ENCODE measurements around the gene ANO6.
"Not testable (repeated sequence)": the region's sequence is repeated elsewhere in the genome, so short reads cannot be mapped to it uniquely, and the experiment has no call there.

Gene ANO6, protein sequence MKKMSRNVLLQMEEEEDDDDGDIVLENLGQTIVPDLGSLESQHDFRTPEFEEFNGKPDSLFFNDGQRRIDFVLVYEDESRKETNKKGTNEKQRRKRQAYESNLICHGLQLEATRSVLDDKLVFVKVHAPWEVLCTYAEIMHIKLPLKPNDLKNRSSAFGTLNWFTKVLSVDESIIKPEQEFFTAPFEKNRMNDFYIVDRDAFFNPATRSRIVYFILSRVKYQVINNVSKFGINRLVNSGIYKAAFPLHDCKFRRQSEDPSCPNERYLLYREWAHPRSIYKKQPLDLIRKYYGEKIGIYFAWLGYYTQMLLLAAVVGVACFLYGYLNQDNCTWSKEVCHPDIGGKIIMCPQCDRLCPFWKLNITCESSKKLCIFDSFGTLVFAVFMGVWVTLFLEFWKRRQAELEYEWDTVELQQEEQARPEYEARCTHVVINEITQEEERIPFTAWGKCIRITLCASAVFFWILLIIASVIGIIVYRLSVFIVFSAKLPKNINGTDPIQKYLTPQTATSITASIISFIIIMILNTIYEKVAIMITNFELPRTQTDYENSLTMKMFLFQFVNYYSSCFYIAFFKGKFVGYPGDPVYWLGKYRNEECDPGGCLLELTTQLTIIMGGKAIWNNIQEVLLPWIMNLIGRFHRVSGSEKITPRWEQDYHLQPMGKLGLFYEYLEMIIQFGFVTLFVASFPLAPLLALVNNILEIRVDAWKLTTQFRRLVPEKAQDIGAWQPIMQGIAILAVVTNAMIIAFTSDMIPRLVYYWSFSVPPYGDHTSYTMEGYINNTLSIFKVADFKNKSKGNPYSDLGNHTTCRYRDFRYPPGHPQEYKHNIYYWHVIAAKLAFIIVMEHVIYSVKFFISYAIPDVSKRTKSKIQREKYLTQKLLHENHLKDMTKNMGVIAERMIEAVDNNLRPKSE

DNA sequence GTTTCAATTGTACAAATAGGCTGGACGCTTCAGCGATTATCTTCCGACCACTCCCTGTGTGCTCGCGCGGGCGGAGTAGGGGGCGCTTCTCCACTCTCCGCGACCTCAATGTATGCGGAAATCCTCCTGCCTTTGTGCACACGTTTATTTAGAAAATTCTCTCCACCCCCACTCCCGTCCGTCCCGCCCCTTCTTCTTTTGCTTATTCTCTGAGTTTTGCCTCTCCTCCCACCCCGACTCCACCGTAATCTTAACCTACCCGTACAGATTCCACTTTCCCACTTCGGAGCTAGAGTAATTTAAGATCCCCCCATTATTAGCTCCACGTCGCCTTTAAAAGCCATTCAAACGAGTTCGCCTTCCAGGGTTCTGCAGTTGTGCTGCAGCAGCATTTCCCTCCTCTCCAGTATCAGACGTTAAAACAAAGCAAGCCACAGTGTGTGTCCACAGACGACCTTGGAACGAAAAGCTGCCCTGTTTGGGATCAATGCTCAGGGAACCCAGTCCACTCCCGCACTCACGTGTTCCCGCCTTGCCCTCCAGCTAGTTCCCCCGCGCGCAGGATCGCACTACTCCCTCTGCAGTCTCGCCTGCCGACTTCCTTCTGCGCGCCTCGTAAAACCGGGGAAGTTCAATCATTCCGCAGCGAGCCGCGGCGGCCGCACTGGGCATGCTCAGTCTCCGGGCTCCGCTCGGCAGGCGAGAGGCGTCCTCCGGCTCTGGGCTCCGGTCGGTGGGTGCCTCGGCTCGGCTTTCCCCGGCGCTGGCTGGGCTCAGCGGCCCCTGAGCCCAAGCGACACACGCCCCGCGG lies at the start of gene ANO6:
ANO6 (plus strand) TSS at position 677 of the 811 bp plus-strand sequence. CDS start 227 bp downstream, outside the sequence.
- peak within 1 kb of the TSS; percentile 67 to 99 (median 93) for H3K4me3 ChIP-seq (ENCODE audit: low read depth in 1 of 5, low read length in 5 of 5)
- H3K9ac ChIP-seq (ENCODE audit: low read length in 5 of 5): peak within 1 kb of the TSS; percentile 83 to 99 (median 94)
- no peaks in the 10 kb centered on the region for H3K36me3 ChIP-seq (ENCODE audit: control insufficient read depth in 5 of 5, insufficient read depth in 5 of 5, low read length in 5 of 5)
- H3K27ac ChIP-seq (ENCODE audit: low read depth, low read length): peak within 1 kb of the TSS; percentile 100
- H3K4me1 ChIP-seq (ENCODE audit: control insufficient read depth in 5 of 5, insufficient read depth in 5 of 5, low read length in 5 of 5): peaks cover 3 to 45% (median 38%) of the 10 kb centered on the region in 5 donors
- H3K27me3 ChIP-seq (ENCODE audit: control insufficient read depth in 5 of 5, insufficient read depth in 4 of 5, low read length in 5 of 5): no peaks in the 10 kb centered on the region
- H3K9me3 ChIP-seq (ENCODE audit: control insufficient read depth in 5 of 5, low read length in 5 of 5): no peaks in the 10 kb centered on the region

GRCh38 chr12:45168976-45169375 lies 46.9 kb upstream of the ANO6 start:
- no peaks in the 10 kb centered on the region for H3K9me3 ChIP-seq (ENCODE audit: control insufficient read depth in 5 of 5, low read length in 5 of 5)
- H3K9ac ChIP-seq (ENCODE audit: low read length in 5 of 5): no peak overlapping the region
- peaks cover 8 to 17% (median 13%) of the 10 kb centered on the region in 5 donors for H3K4me1 ChIP-seq (ENCODE audit: control insufficient read depth in 5 of 5, insufficient read depth in 5 of 5, low read length in 5 of 5)
- H3K27ac ChIP-seq (ENCODE audit: low read depth, low read length): no peak overlapping the region
- H3K36me3 ChIP-seq (ENCODE audit: control insufficient read depth in 5 of 5, insufficient read depth in 5 of 5, low read length in 5 of 5): peaks cover 0 to under 1% (median 0%) of the 10 kb centered on the region in 5 donors
- no peak overlapping the region for H3K4me3 ChIP-seq (ENCODE audit: low read depth in 1 of 5, low read length in 5 of 5)
- H3K27me3 ChIP-seq (ENCODE audit: control insufficient read depth in 5 of 5, insufficient read depth in 4 of 5, low read length in 5 of 5): no peaks in the 10 kb centered on the region

GRCh38 chr12:45170456-45171042 lies 45.3 kb upstream of the ANO6 start:
- H3K9ac ChIP-seq (ENCODE audit: low read length in 5 of 5): no peak overlapping the region
- no peaks in the 10 kb centered on the region for H3K27me3 ChIP-seq (ENCODE audit: control insufficient read depth in 5 of 5, insufficient read depth in 4 of 5, low read length in 5 of 5)
- peaks cover 3 to 7% (median 3%) of the 10 kb centered on the region in 5 donors for H3K4me1 ChIP-seq (ENCODE audit: control insufficient read depth in 5 of 5, insufficient read depth in 5 of 5, low read length in 5 of 5)
- H3K36me3 ChIP-seq (ENCODE audit: control insufficient read depth in 5 of 5, insufficient read depth in 5 of 5, low read length in 5 of 5): peaks cover 0 to 4% (median 2%) of the 10 kb centered on the region in 5 donors
- H3K27ac ChIP-seq (ENCODE audit: low read depth, low read length): no peak overlapping the region
- no peaks in the 10 kb centered on the region for H3K9me3 ChIP-seq (ENCODE audit: control insufficient read depth in 5 of 5, low read length in 5 of 5)
- H3K4me3 ChIP-seq (ENCODE audit: low read depth in 1 of 5, low read length in 5 of 5): no peak overlapping the region

GRCh38 chr12:45173293-45173692 lies 42.6 kb upstream of the ANO6 start:
- H3K27ac ChIP-seq (ENCODE audit: low read depth, low read length); H3K36me3 ChIP-seq (ENCODE audit: control insufficient read depth in 5 of 5, insufficient read depth in 5 of 5, low read length in 5 of 5); H3K27me3 ChIP-seq (ENCODE audit: control insufficient read depth in 5 of 5, insufficient read depth in 4 of 5, low read length in 5 of 5); H3K9ac ChIP-seq (ENCODE audit: low read length in 5 of 5); H3K4me3 ChIP-seq (ENCODE audit: low read depth in 1 of 5, low read length in 5 of 5); H3K9me3 ChIP-seq (ENCODE audit: control insufficient read depth in 5 of 5, low read length in 5 of 5); H3K4me1 ChIP-seq (ENCODE audit: control insufficient read depth in 5 of 5, insufficient read depth in 5 of 5, low read length in 5 of 5): not testable (repeated sequence)

DNA sequence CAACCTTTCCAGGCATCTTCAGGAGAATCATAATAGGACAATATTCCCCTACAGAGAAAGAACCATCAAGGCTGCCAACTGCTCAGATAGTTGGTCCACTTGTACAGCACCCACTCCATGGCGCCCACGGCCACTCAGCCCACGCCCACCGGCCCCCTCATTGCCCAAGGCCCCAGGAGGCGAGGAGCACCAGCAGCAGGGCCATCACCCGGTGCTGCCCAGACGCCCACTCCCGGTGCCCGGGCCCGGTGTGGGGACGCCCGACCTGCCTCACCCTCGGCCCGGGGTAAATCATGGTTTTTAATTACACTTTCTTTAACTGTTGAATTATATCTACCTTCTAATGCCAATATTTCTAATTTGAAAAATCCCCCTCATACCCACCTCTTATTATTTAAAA lies 41.3 kb upstream of the ANO6 start:
- Histone ChIP-seq H3K27ac (ENCODE audit: low read depth, low read length) (no peak overlapping the region), H3K27me3 (ENCODE audit: control insufficient read depth in 5 of 5, insufficient read depth in 4 of 5, low read length in 5 of 5) (no peaks in the 10 kb centered on the region), H3K9me3 (ENCODE audit: control insufficient read depth in 5 of 5, low read length in 5 of 5) (peaks cover 2 to 17% (median 13%) of the 10 kb centered on the region in 5 donors), H3K36me3 (ENCODE audit: control insufficient read depth in 5 of 5, insufficient read depth in 5 of 5, low read length in 5 of 5) (peaks cover 0 to 8% (median 7%) of the 10 kb centered on the region in 5 donors), H3K9ac (ENCODE audit: low read length in 5 of 5) (no peak overlapping the region), H3K4me3 (ENCODE audit: low read depth in 1 of 5, low read length in 5 of 5) (no peak overlapping the region), H3K4me1 (ENCODE audit: control insufficient read depth in 5 of 5, insufficient read depth in 5 of 5, low read length in 5 of 5) (no peaks in the 10 kb centered on the region)

DNA sequence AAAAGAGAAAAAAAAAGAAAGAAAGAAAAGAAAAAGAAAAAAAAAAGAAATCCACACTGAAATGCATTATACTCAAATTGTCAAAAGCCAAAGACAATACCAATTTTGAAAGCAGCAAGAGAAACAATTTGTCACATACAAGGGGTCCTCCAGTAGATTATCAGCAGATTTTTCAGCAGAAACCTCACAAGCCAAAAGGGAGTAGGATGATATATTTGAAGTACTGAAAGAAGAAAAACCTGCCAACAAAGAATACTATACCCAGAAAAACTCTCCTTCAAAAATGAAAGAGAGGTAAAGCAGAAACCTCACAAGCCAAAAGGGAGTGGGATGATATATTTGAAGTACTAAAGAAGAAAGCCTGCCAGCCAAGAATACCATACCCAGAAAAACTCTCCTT lies 37.1 kb upstream of the ANO6 start:
- Histone ChIP-seq H3K9ac (ENCODE audit: low read length in 5 of 5) (no peak overlapping the region), H3K27ac (ENCODE audit: low read depth, low read length) (no peak overlapping the region), H3K9me3 (ENCODE audit: control insufficient read depth in 5 of 5, low read length in 5 of 5) (peaks cover 4 to 17% (median 13%) of the 10 kb centered on the region in 5 donors), H3K4me1 (ENCODE audit: control insufficient read depth in 5 of 5, insufficient read depth in 5 of 5, low read length in 5 of 5) (peaks cover 0 to 6% (median 4%) of the 10 kb centered on the region in 5 donors), H3K36me3 (ENCODE audit: control insufficient read depth in 5 of 5, insufficient read depth in 5 of 5, low read length in 5 of 5) (peaks cover 0 to 8% (median 7%) of the 10 kb centered on the region in 5 donors), H3K27me3 (ENCODE audit: control insufficient read depth in 5 of 5, insufficient read depth in 4 of 5, low read length in 5 of 5) (no peaks in the 10 kb centered on the region), H3K4me3 (ENCODE audit: low read depth in 1 of 5, low read length in 5 of 5) (no peak overlapping the region)

GRCh38 chr12:45182511-45182910 lies 33.4 kb upstream of the ANO6 start:
- H3K36me3 ChIP-seq (ENCODE audit: control insufficient read depth in 5 of 5, insufficient read depth in 5 of 5, low read length in 5 of 5): no peaks in the 10 kb centered on the region
- no peak overlapping the region for H3K9ac ChIP-seq (ENCODE audit: low read length in 5 of 5)
- peaks cover 0 to 12% (median 6%) of the 10 kb centered on the region in 5 donors for H3K4me1 ChIP-seq (ENCODE audit: control insufficient read depth in 5 of 5, insufficient read depth in 5 of 5, low read length in 5 of 5)
- no peaks in the 10 kb centered on the region for H3K27me3 ChIP-seq (ENCODE audit: control insufficient read depth in 5 of 5, insufficient read depth in 4 of 5, low read length in 5 of 5)
- H3K4me3 ChIP-seq (ENCODE audit: low read depth in 1 of 5, low read length in 5 of 5): no peak overlapping the region
- no peak overlapping the region for H3K27ac ChIP-seq (ENCODE audit: low read depth, low read length)
- H3K9me3 ChIP-seq (ENCODE audit: control insufficient read depth in 5 of 5, low read length in 5 of 5): peaks cover 4 to 17% (median 13%) of the 10 kb centered on the region in 5 donors

GRCh38 chr12:45183246-45183645 lies 32.6 kb upstream of the ANO6 start:
- H3K27me3 ChIP-seq (ENCODE audit: control insufficient read depth in 5 of 5, insufficient read depth in 4 of 5, low read length in 5 of 5): no peaks in the 10 kb centered on the region
- peaks cover 0 to 12% (median 6%) of the 10 kb centered on the region in 5 donors for H3K4me1 ChIP-seq (ENCODE audit: control insufficient read depth in 5 of 5, insufficient read depth in 5 of 5, low read length in 5 of 5)
- no peak overlapping the region for H3K4me3 ChIP-seq (ENCODE audit: low read depth in 1 of 5, low read length in 5 of 5)
- no peak overlapping the region for H3K9ac ChIP-seq (ENCODE audit: low read length in 5 of 5)
- no peaks in the 10 kb centered on the region for H3K36me3 ChIP-seq (ENCODE audit: control insufficient read depth in 5 of 5, insufficient read depth in 5 of 5, low read length in 5 of 5)
- peaks cover 4 to 12% (median 10%) of the 10 kb centered on the region in 5 donors for H3K9me3 ChIP-seq (ENCODE audit: control insufficient read depth in 5 of 5, low read length in 5 of 5)
- no peak overlapping the region for H3K27ac ChIP-seq (ENCODE audit: low read depth, low read length)

All from subcutaneous abdominal adipose tissue (tissue), 5 donors.